Cardiac muscle cell (in vitro differentiated cells and primary cell): ENCODE data around the gene MACROD2. TPM values are rescaled to one million over a fixed set of nuclear protein-coding genes. Genes with fewer than 3 reads are reported as not detected.

ENCODE experiments used
- DNase-seq, 2 donors: peaks; one replicate each; pipeline versions ENCODE4 v3.0.0 to v3.0.0-alpha.2; 2010 to 2017; ENCODE audit warnings: low read depth in 1 of 2, low spot score in 1 of 2
- H3K27ac ChIP-seq: fragments of 200-600 bp; sonication (generic); 2 replicates; pipeline ENCODE4 v1.5.1; 2016
- H3K27me3 ChIP-seq: fragments of 200-600 bp; sonication (generic); 2 replicates; pipeline ENCODE4 v1.6.0; 2016; ENCODE audit warnings: control low read depth
- H3K36me3 ChIP-seq: fragments of 200-600 bp; sonication (generic); 2 replicates; pipeline ENCODE4 v1.5.1; 2016; ENCODE audit warnings: control low read depth
- H3K4me1 ChIP-seq: fragments of 200-600 bp; sonication (generic); 2 replicates; pipeline ENCODE4 v1.8.1; 2017; ENCODE audit warnings: low read depth, mild to moderate bottlenecking, mixed run types
- H3K4me3 ChIP-seq: fragments of 200-600 bp; sonication (generic); 2 replicates; pipeline ENCODE4 v1.5.1; 2016; ENCODE audit warnings: mild to moderate bottlenecking
- H3K9me3 ChIP-seq: fragments of 200-600 bp; sonication (generic); 2 replicates; pipeline ENCODE4 v1.5.1; 2017; ENCODE audit warnings: low read depth, mild to moderate bottlenecking, control low read depth
- polyA plus RNA-seq: library from polyadenylated mRNA; unstranded; fragments of >200 nt; fragmentation: Nextera tagmentation; extraction: Ambion mirVana; gene quantifications from 2 replicates; pipeline ENCODE4 v1.2.1, GENCODE V29; 2016
- total RNA-seq: library from RNA; depleted of rRNA; stranded (reverse); fragments of >200 nt; gene quantifications from 2 replicates; pipeline ENCODE4 v1.2.3, GENCODE V29; 2016
- TF ChIP-seq, protein P1 (sequence below): IDR thresholded peaks from 2 replicates; pipeline ENCODE4 v1.5.1; 2012; ENCODE audit warnings: low read depth, mild to moderate bottlenecking, low read length

Gene MACROD2
- total and polyA plus RNA-seq, 2 experiments from 2014 or later: 9.3 to 14.4 TPM

DNA sequence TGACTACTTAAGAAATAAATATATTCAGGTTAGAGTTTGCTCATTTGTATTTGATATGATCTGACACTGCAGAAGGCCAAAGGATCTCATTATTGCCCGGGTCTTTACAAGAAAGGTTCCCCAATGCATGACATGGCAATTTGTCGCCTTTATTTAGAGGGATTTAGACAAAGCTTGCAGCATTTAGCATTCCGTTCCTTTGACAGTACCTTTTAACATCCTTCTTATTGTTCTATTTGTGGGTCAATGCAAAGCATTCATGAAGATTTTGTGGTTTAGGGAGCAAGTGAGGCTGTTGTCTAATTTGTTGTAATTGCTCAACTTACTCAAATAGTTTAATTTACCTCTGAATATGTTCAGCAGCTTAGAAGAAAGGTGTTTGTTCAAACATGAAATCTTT lies 572.9 kb downstream of the MACROD2 start:
- H3K4me3 ChIP-seq: no peak overlapping the region
- no peak overlapping the region for H3K27ac ChIP-seq
- H3K9me3 ChIP-seq: no peaks in the 10 kb centered on the region
- TF ChIP-seq, protein P1, sequence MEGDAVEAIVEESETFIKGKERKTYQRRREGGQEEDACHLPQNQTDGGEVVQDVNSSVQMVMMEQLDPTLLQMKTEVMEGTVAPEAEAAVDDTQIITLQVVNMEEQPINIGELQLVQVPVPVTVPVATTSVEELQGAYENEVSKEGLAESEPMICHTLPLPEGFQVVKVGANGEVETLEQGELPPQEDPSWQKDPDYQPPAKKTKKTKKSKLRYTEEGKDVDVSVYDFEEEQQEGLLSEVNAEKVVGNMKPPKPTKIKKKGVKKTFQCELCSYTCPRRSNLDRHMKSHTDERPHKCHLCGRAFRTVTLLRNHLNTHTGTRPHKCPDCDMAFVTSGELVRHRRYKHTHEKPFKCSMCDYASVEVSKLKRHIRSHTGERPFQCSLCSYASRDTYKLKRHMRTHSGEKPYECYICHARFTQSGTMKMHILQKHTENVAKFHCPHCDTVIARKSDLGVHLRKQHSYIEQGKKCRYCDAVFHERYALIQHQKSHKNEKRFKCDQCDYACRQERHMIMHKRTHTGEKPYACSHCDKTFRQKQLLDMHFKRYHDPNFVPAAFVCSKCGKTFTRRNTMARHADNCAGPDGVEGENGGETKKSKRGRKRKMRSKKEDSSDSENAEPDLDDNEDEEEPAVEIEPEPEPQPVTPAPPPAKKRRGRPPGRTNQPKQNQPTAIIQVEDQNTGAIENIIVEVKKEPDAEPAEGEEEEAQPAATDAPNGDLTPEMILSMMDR: no peak
- no peaks in the 10 kb centered on the region for H3K36me3 ChIP-seq
- no peak for DNase-seq
- no peaks in the 10 kb centered on the region for H3K27me3 ChIP-seq
- H3K4me1 ChIP-seq: no peaks in the 10 kb centered on the region

DNA sequence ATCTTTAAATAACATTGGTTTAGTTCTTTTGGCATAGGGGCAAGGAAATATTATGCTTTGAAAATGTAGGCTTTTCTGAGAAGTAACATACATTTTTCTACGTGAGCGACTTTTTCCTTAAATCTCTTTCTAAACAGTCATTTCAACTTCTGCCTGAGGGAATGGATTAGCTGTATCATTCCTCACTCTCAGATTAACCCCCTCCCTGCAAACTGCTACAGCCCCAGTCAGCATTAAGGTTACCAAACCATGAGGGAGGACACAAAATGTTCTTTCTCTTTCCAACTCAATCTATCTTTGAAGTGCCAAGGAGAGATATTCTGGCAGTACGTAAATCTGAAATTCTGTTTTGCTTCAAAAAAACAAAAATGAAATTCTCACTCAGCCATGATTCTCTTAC lies 573.4 kb downstream of the MACROD2 start:
- Histone ChIP-seq H3K36me3 (no peaks in the 10 kb centered on the region), H3K9me3 (no peaks in the 10 kb centered on the region), H3K27ac (no peak overlapping the region), H3K4me3 (no peak overlapping the region), H3K4me1 (no peaks in the 10 kb centered on the region), H3K27me3 (no peaks in the 10 kb centered on the region)
- TF ChIP-seq, protein P1: no peak
- no peak for DNase-seq

GRCh38 chr20:14569641-14570040 lies 574.3 kb downstream of the MACROD2 start:
- Histone ChIP-seq H3K4me1 (no peaks in the 10 kb centered on the region), H3K27ac (no peak overlapping the region), H3K36me3 (no peaks in the 10 kb centered on the region), H3K27me3 (no peaks in the 10 kb centered on the region), H3K9me3 (no peaks in the 10 kb centered on the region), H3K4me3 (no peak overlapping the region)
- DNase-seq: no peak
- TF ChIP-seq, protein P1: no peak

- TF ChIP-seq, protein P1: no peak
- no peaks in the 10 kb centered on the region for H3K4me1 ChIP-seq
Observed at GRCh38 chr20:14570811-14571210, 575.5 kb downstream of the MACROD2 start.

DNA sequence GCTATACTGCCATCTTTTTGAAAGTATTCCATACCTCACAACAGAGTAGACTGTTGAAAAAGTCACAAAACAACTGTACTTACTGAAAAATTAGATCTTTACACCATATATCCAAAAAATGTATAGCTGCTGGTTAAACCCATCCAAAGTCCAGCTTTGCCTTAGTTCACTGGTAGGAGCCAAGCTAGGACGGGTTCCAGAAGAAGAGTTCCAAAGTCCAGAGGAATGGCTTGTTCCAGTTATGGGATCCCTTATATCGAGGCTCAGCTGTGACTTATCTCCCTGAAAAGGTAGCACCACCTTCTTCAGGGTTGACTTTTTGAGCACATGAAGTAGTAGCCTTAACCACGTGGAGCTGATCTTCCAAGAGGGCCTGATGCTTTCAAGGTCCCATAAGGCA lies 578.4 kb downstream of the MACROD2 start:
- H3K9me3 ChIP-seq: no peaks in the 10 kb centered on the region

More at GRCh38 chr20:14570811-14571210, 575.5 kb downstream of the MACROD2 start:
- no peak overlapping the region for H3K4me3 ChIP-seq
- H3K9me3 ChIP-seq: no peaks in the 10 kb centered on the region
- no peak overlapping the region for H3K27ac ChIP-seq
- DNase-seq: no peak
- no peaks in the 10 kb centered on the region for H3K27me3 ChIP-seq
- no peaks in the 10 kb centered on the region for H3K36me3 ChIP-seq

More for the DNA sequence above, 578.4 kb downstream of the MACROD2 start:
- Histone ChIP-seq H3K4me1 (no peaks in the 10 kb centered on the region), H3K27me3 (no peaks in the 10 kb centered on the region), H3K4me3 (no peak overlapping the region), H3K36me3 (no peaks in the 10 kb centered on the region), H3K27ac (no peak overlapping the region)
- no peak for DNase-seq
- TF ChIP-seq, protein P1: no peak
